Endothelial cell of umbilical vein (primary cell): Measurements from ENCODE around the gene TRIM40. TPM values are rescaled to one million over a fixed set of nuclear protein-coding genes. Genes with fewer than 3 reads are reported as not detected.

Experiments used
- BruUV-seq: library from RNA; stranded (reverse); fragments of 400-500 nt; replicated peaks from 2 replicates; lab custom pipeline; 2021; lab: Mats Ljungman, UMichigan
- CTCF ChIA-PET: fragments of 300-600, 350-600 bp; sonication (Branson Sonifier 250); formaldehyde crosslinking; loops from one replicate; lab custom pipeline; 2021; ENCODE audit warnings: antibody characterized with exemption, inconsistent platforms; lab: Charles Lee
- POLR2A ChIA-PET: fragments of 300-600, 350-600 bp; sonication (Branson Sonifier 250); formaldehyde crosslinking; loops from one replicate; lab custom pipeline; 2021; ENCODE audit warnings: antibody characterized with exemption, inconsistent platforms; lab: Charles Lee
- DNase-seq: peaks from one replicate; pipeline ENCODE4 v3.0.0-alpha.2; 2011; ENCODE audit warnings: low read depth, low spot score
- FAIRE-seq: peaks from 2 replicates; lab custom pipeline; 2011; peaks lifted over from hg19 to GRCh38; lab: Jason Lieb, UNC
- H2AFZ ChIP-seq: 2 replicates; pipeline ENCODE4 v1.6.0; 2012; ENCODE audit warnings: low read depth, low read length, control low read depth, inconsistent platforms
- H3K27ac ChIP-seq: 2 replicates; pipeline ENCODE4 v1.5.1; 2011; ENCODE audit warnings: low read depth, mild to moderate bottlenecking, control low read depth, low read length, moderate library complexity; ENCODE audit not compliant: insufficient read depth
- H3K27me3 ChIP-seq, 2 experiments: 2 replicates each; pipeline versions ENCODE4 v1.6.0 to v1.6.1; 2011; ENCODE audit warnings: low read length in 2 of 2, mixed read lengths in 1 of 2; ENCODE audit not compliant: control insufficient read depth in 2 of 2, insufficient read depth in 2 of 2
- H3K36me3 ChIP-seq, 2 experiments: 2 replicates in 1 of 2; 3 replicates in 1 of 2; pipeline ENCODE4 v1.5.1; 2011; ENCODE audit warnings: low read length in 2 of 2, mild to moderate bottlenecking in 1 of 2, moderate library complexity in 1 of 2; ENCODE audit not compliant: control insufficient read depth in 2 of 2, insufficient read depth in 2 of 2; ENCODE audit errors: extremely low read depth in 1 of 2
- H3K4me1 ChIP-seq: 3 replicates; pipeline ENCODE4 v1.5.1; 2011; ENCODE audit warnings: mild to moderate bottlenecking, low read length; ENCODE audit not compliant: control insufficient read depth, insufficient read depth; ENCODE audit errors: extremely low read depth
- H3K4me2 ChIP-seq: 2 replicates; pipeline ENCODE4 v1.6.1; 2011; ENCODE audit warnings: low read length, control low read depth, mixed read lengths; ENCODE audit not compliant: insufficient read depth
- H3K4me3 ChIP-seq, 3 experiments: fragments of 200-600 bp in 1 of 3; sonication (generic), shearing (Covaris generic) in 1 of 3; replicated peaks in 1 of 3; 2 replicates each; pipeline ENCODE4 v1.5.1; 2011 to 2016; ENCODE audit warnings: control low read depth in 3 of 3, low read length in 3 of 3, mild to moderate bottlenecking in 2 of 3, inconsistent platforms in 1 of 3, low read depth in 1 of 3, moderate library complexity in 1 of 3; ENCODE audit not compliant: insufficient read depth in 1 of 3
- H3K79me2 ChIP-seq: 2 replicates; pipeline ENCODE4 v1.6.0; 2012; ENCODE audit warnings: low read length, inconsistent platforms; ENCODE audit not compliant: control insufficient read depth, insufficient read depth
- H3K9ac ChIP-seq: replicated peaks from 2 replicates; pipeline ENCODE3; 2011; ENCODE audit warnings: low read length, control low read depth; ENCODE audit not compliant: insufficient read depth; ENCODE audit errors: extremely low read depth
- H3K9me1 ChIP-seq: replicated peaks from 3 replicates; pipeline ENCODE4 v1.6.0; 2011; ENCODE audit warnings: mild to moderate bottlenecking, low read length; ENCODE audit not compliant: control insufficient read depth, insufficient read depth; ENCODE audit errors: extremely low read depth
- H3K9me3 ChIP-seq: replicated peaks from 2 replicates; pipeline ENCODE4 v1.5.1; 2012; ENCODE audit warnings: low read length, inconsistent platforms; ENCODE audit not compliant: control insufficient read depth, insufficient read depth
- H4K20me1 ChIP-seq: replicated peaks from 2 replicates; pipeline ENCODE3; 2011; ENCODE audit warnings: mild to moderate bottlenecking, low read length; ENCODE audit not compliant: control insufficient read depth, insufficient read depth; ENCODE audit errors: extremely low read depth
- CTCF ChIP-seq, 2 donors: IDR thresholded peaks; 1 replicate in 1 of 2; 2 replicates in 1 of 2; pipeline ENCODE4 v1.5.1; 2011; ENCODE audit warnings: low read length in 2 of 2, mild to moderate bottlenecking in 2 of 2, moderate library complexity in 2 of 2, control low read depth in 1 of 2, inconsistent platforms in 1 of 2, low read depth in 1 of 2; ENCODE audit not compliant: insufficient read depth in 1 of 2; ENCODE audit errors: extremely low read depth in 1 of 2
- EZH2 ChIP-seq: IDR thresholded peaks from 2 replicates; pipeline ENCODE4 v1.6.1; 2012; ENCODE audit warnings: borderline replicate concordance, low read depth, mild to moderate bottlenecking, moderate library complexity, low read length, inconsistent platforms; ENCODE audit not compliant: severe bottlenecking
- FOS ChIP-seq: IDR thresholded peaks from 2 replicates; pipeline ENCODE4 v1.6.1; 2011; ENCODE audit warnings: mild to moderate bottlenecking, low read length, moderate library complexity, borderline replicate concordance; ENCODE audit not compliant: insufficient read depth
- GATA2 ChIP-seq: IDR thresholded peaks from 2 replicates; pipeline ENCODE4 v1.7.0; 2011; ENCODE audit warnings: low read depth, mild to moderate bottlenecking, moderate library complexity, mixed read lengths, low read length; ENCODE audit not compliant: insufficient read length, insufficient read depth
- JUN ChIP-seq: IDR thresholded peaks from 2 replicates; pipeline ENCODE4 v1.6.1; 2011; ENCODE audit warnings: borderline replicate concordance, low read depth; ENCODE audit not compliant: insufficient read length, insufficient read depth
- MAX ChIP-seq: IDR thresholded peaks from 2 replicates; pipeline ENCODE4 v1.6.1; 2011; ENCODE audit not compliant: insufficient read depth, insufficient read length
- MYC ChIP-seq: IDR thresholded peaks from one replicate; pipeline ENCODE4 v1.6.1; 2011; ENCODE audit warnings: mild to moderate bottlenecking, low read depth, low read length
- POLR2A ChIP-seq: IDR thresholded peaks from 2 replicates; pipeline ENCODE4 v1.6.1; 2012; ENCODE audit warnings: low read depth, mild to moderate bottlenecking, control low read depth, low read length
- POLR2AphosphoS5 ChIP-seq: IDR thresholded peaks from 2 replicates; pipeline ENCODE4 v1.6.1; 2012; ENCODE audit warnings: low read depth, mild to moderate bottlenecking, control low read depth, low read length, moderate library complexity; ENCODE audit not compliant: insufficient read depth
- dilution Hi-C: fragments of 300-500 bp; cut with MboI; formaldehyde crosslinking; loops from one replicate; pipeline ENCODE4 v1.15.0; 2019; ENCODE audit warnings: low sequenced_read_pairs; ENCODE audit not compliant: extremely low pct_ligation_motif_present
- intact Hi-C: fragments of 100-400 bp; cut with micrococcal nuclease; formaldehyde crosslinking; loops from one replicate; pipeline ENCODE4 v1.10.0; 2022
- polyA plus RNA-seq, 4 experiments: library from polyadenylated mRNA; depleted of rRNA in 3 of 4; stranded (reverse) in 3 of 4; unstranded in 1 of 4; fragments of >200 nt; gene quantifications; 2 replicates each; pipeline versions ENCODE4 v1.2.1 to v1.2.3, GENCODE V29; 2011 to 2012; ENCODE audit warnings: missing spikeins in 1 of 4
- total RNA-seq: library from RNA; stranded (reverse); gene quantifications from 2 replicates; pipeline ENCODE4 v1.2.3, GENCODE V29; 2021

TRIM40 gene
- total and polyA plus RNA-seq, 2 donors (not counting 3 experiments of a cell fraction or from before 2014, with no cell fraction given): not detected

GRCh38 chr6:30162265-30163089 lies 26.5 kb downstream of the TRIM40 start:
- no peak overlapping the region for H3K27ac ChIP-seq
- ChIA-PET CTCF (no interaction called here), POLR2A (no interaction called here)
- no peaks in the 10 kb centered on the region for H3K79me2 ChIP-seq
- peaks cover 6 to 13% of the 10 kb centered on the region in 2 experiments for H3K27me3 ChIP-seq
- H3K9me3 ChIP-seq: no peaks in the 10 kb centered on the region
- no peak for TF ChIP-seq CTCF (IDR thresholded peaks at IDR 0.05; ENCODE audit: extremely low read depth in 1 of 2, insufficient read depth in 1 of 2, low read depth in 1 of 2, low read length in 2 of 2)
- intact Hi-C loops (no loop called here), dilution Hi-C loops (no loop called here)
- H2AFZ ChIP-seq: no peak overlapping the region
- FAIRE-seq: no peak
- H4K20me1 ChIP-seq: no peaks in the 10 kb centered on the region
- H3K4me3 ChIP-seq: no peak overlapping the region
- no peak overlapping the region for H3K4me2 ChIP-seq
- no peak for DNase-seq
- H3K4me1 ChIP-seq: no peaks in the 10 kb centered on the region
- no peak overlapping the region for H3K9ac ChIP-seq
- H3K9me1 ChIP-seq: no peaks in the 10 kb centered on the region
- BruUV-seq: no TSS peak
- H3K36me3 ChIP-seq: no peaks in the 10 kb centered on the region

GRCh38 chr6:30163090-30163917 lies 27.4 kb downstream of the TRIM40 start, which contains the start of gene TRIM15:
Gene TRIM15, plus strand, starts transcription at chr6:30163546. Its CDS starts 139 bp downstream, at chr6:30163685.
- Histone ChIP-seq H3K4me3 (no peak within 1 kb of the TSS), H3K27me3 (peaks cover 14 to 22% of the 10 kb centered on the region in 2 experiments), H3K36me3 (no peaks in the 10 kb centered on the region), H3K4me2 (no peak within 1 kb of the TSS), H3K9me3 (no peaks in the 10 kb centered on the region), H3K27ac (no peak within 1 kb of the TSS), H3K9me1 (no peaks in the 10 kb centered on the region), H3K79me2 (no peaks in the 10 kb centered on the region), H3K9ac (no peak within 1 kb of the TSS), H2AFZ (no peak within 1 kb of the TSS), H3K4me1 (no peaks in the 10 kb centered on the region), H4K20me1 (no peaks in the 10 kb centered on the region)
- dilution Hi-C loops: no loop called here
- ChIA-PET POLR2A (no interaction called here), CTCF (no interaction called here)
- DNase-seq (no peak), FAIRE-seq (no peak)
- BruUV-seq: no TSS peak
- TF ChIP-seq FOS: no peak
- TF ChIP-seq GATA2: no peak
- no peak for TF ChIP-seq MAX
- TF ChIP-seq CTCF (IDR thresholded peaks at IDR 0.05; ENCODE audit: extremely low read depth in 1 of 2, insufficient read depth in 1 of 2, low read depth in 1 of 2, low read length in 2 of 2): no peak
- TF ChIP-seq POLR2A: no peak
- no peak for TF ChIP-seq MYC
- TF ChIP-seq EZH2: no peak
- no peak for TF ChIP-seq JUN
- TF ChIP-seq POLR2AphosphoS5: no peak
- intact Hi-C loops: no loop called here
